Endothelial cell of umbilical vein (primary cell): ENCODE results near the gene GFPT1. TPM values are rescaled to one million over a fixed set of nuclear protein-coding genes. Genes with fewer than 3 reads are reported as not detected.

Source experiments
- BruUV-seq: library from RNA; stranded (reverse); fragments of 400-500 nt; replicated peaks from 2 replicates; lab custom pipeline; 2021; lab: Mats Ljungman, UMichigan
- CTCF ChIA-PET: fragments of 300-600, 350-600 bp; sonication (Branson Sonifier 250); formaldehyde crosslinking; loops from one replicate; lab custom pipeline; 2021; ENCODE audit warnings: antibody characterized with exemption, inconsistent platforms; lab: Charles Lee
- POLR2A ChIA-PET: fragments of 300-600, 350-600 bp; sonication (Branson Sonifier 250); formaldehyde crosslinking; loops from one replicate; lab custom pipeline; 2021; ENCODE audit warnings: antibody characterized with exemption, inconsistent platforms; lab: Charles Lee
- DNase-seq: peaks from one replicate; pipeline ENCODE4 v3.0.0-alpha.2; 2011; ENCODE audit warnings: low read depth, low spot score
- FAIRE-seq: peaks from 2 replicates; lab custom pipeline; 2011; peaks lifted over from hg19 to GRCh38; lab: Jason Lieb, UNC
- H2AFZ ChIP-seq: 2 replicates; pipeline ENCODE4 v1.6.0; 2012; ENCODE audit warnings: low read depth, low read length, control low read depth, inconsistent platforms
- H3K27ac ChIP-seq: 2 replicates; pipeline ENCODE4 v1.5.1; 2011; ENCODE audit warnings: low read depth, mild to moderate bottlenecking, control low read depth, low read length, moderate library complexity; ENCODE audit not compliant: insufficient read depth
- H3K27me3 ChIP-seq, 2 experiments: 2 replicates each; pipeline versions ENCODE4 v1.6.0 to v1.6.1; 2011; ENCODE audit warnings: low read length in 2 of 2, mixed read lengths in 1 of 2; ENCODE audit not compliant: control insufficient read depth in 2 of 2, insufficient read depth in 2 of 2
- H3K36me3 ChIP-seq, 2 experiments: 2 replicates in 1 of 2; 3 replicates in 1 of 2; pipeline ENCODE4 v1.5.1; 2011; ENCODE audit warnings: low read length in 2 of 2, mild to moderate bottlenecking in 1 of 2, moderate library complexity in 1 of 2; ENCODE audit not compliant: control insufficient read depth in 2 of 2, insufficient read depth in 2 of 2; ENCODE audit errors: extremely low read depth in 1 of 2
- H3K4me1 ChIP-seq: 3 replicates; pipeline ENCODE4 v1.5.1; 2011; ENCODE audit warnings: mild to moderate bottlenecking, low read length; ENCODE audit not compliant: control insufficient read depth, insufficient read depth; ENCODE audit errors: extremely low read depth
- H3K4me2 ChIP-seq: 2 replicates; pipeline ENCODE4 v1.6.1; 2011; ENCODE audit warnings: low read length, control low read depth, mixed read lengths; ENCODE audit not compliant: insufficient read depth
- H3K4me3 ChIP-seq, 3 experiments: fragments of 200-600 bp in 1 of 3; sonication (generic), shearing (Covaris generic) in 1 of 3; replicated peaks in 1 of 3; 2 replicates each; pipeline ENCODE4 v1.5.1; 2011 to 2016; ENCODE audit warnings: control low read depth in 3 of 3, low read length in 3 of 3, mild to moderate bottlenecking in 2 of 3, inconsistent platforms in 1 of 3, low read depth in 1 of 3, moderate library complexity in 1 of 3; ENCODE audit not compliant: insufficient read depth in 1 of 3
- H3K79me2 ChIP-seq: 2 replicates; pipeline ENCODE4 v1.6.0; 2012; ENCODE audit warnings: low read length, inconsistent platforms; ENCODE audit not compliant: control insufficient read depth, insufficient read depth
- H3K9ac ChIP-seq: replicated peaks from 2 replicates; pipeline ENCODE3; 2011; ENCODE audit warnings: low read length, control low read depth; ENCODE audit not compliant: insufficient read depth; ENCODE audit errors: extremely low read depth
- H3K9me1 ChIP-seq: replicated peaks from 3 replicates; pipeline ENCODE4 v1.6.0; 2011; ENCODE audit warnings: mild to moderate bottlenecking, low read length; ENCODE audit not compliant: control insufficient read depth, insufficient read depth; ENCODE audit errors: extremely low read depth
- H3K9me3 ChIP-seq: replicated peaks from 2 replicates; pipeline ENCODE4 v1.5.1; 2012; ENCODE audit warnings: low read length, inconsistent platforms; ENCODE audit not compliant: control insufficient read depth, insufficient read depth
- H4K20me1 ChIP-seq: replicated peaks from 2 replicates; pipeline ENCODE3; 2011; ENCODE audit warnings: mild to moderate bottlenecking, low read length; ENCODE audit not compliant: control insufficient read depth, insufficient read depth; ENCODE audit errors: extremely low read depth
- CTCF ChIP-seq, 2 donors: IDR thresholded peaks; 1 replicate in 1 of 2; 2 replicates in 1 of 2; pipeline ENCODE4 v1.5.1; 2011; ENCODE audit warnings: low read length in 2 of 2, mild to moderate bottlenecking in 2 of 2, moderate library complexity in 2 of 2, control low read depth in 1 of 2, inconsistent platforms in 1 of 2, low read depth in 1 of 2; ENCODE audit not compliant: insufficient read depth in 1 of 2; ENCODE audit errors: extremely low read depth in 1 of 2
- EZH2 ChIP-seq: IDR thresholded peaks from 2 replicates; pipeline ENCODE4 v1.6.1; 2012; ENCODE audit warnings: borderline replicate concordance, low read depth, mild to moderate bottlenecking, moderate library complexity, low read length, inconsistent platforms; ENCODE audit not compliant: severe bottlenecking
- FOS ChIP-seq: IDR thresholded peaks from 2 replicates; pipeline ENCODE4 v1.6.1; 2011; ENCODE audit warnings: mild to moderate bottlenecking, low read length, moderate library complexity, borderline replicate concordance; ENCODE audit not compliant: insufficient read depth
- GATA2 ChIP-seq: IDR thresholded peaks from 2 replicates; pipeline ENCODE4 v1.7.0; 2011; ENCODE audit warnings: low read depth, mild to moderate bottlenecking, moderate library complexity, mixed read lengths, low read length; ENCODE audit not compliant: insufficient read length, insufficient read depth
- JUN ChIP-seq: IDR thresholded peaks from 2 replicates; pipeline ENCODE4 v1.6.1; 2011; ENCODE audit warnings: borderline replicate concordance, low read depth; ENCODE audit not compliant: insufficient read length, insufficient read depth
- MYC ChIP-seq: IDR thresholded peaks from one replicate; pipeline ENCODE4 v1.6.1; 2011; ENCODE audit warnings: mild to moderate bottlenecking, low read depth, low read length
- POLR2A ChIP-seq: IDR thresholded peaks from 2 replicates; pipeline ENCODE4 v1.6.1; 2012; ENCODE audit warnings: low read depth, mild to moderate bottlenecking, control low read depth, low read length
- POLR2AphosphoS5 ChIP-seq: IDR thresholded peaks from 2 replicates; pipeline ENCODE4 v1.6.1; 2012; ENCODE audit warnings: low read depth, mild to moderate bottlenecking, control low read depth, low read length, moderate library complexity; ENCODE audit not compliant: insufficient read depth
- dilution Hi-C: fragments of 300-500 bp; cut with MboI; formaldehyde crosslinking; loops from one replicate; pipeline ENCODE4 v1.15.0; 2019; ENCODE audit warnings: low sequenced_read_pairs; ENCODE audit not compliant: extremely low pct_ligation_motif_present
- intact Hi-C: fragments of 100-400 bp; cut with micrococcal nuclease; formaldehyde crosslinking; loops from one replicate; pipeline ENCODE4 v1.10.0; 2022
- polyA plus RNA-seq, 4 experiments: library from polyadenylated mRNA; depleted of rRNA in 3 of 4; stranded (reverse) in 3 of 4; unstranded in 1 of 4; fragments of >200 nt; gene quantifications; 2 replicates each; pipeline versions ENCODE4 v1.2.1 to v1.2.3, GENCODE V29; 2011 to 2012; ENCODE audit warnings: missing spikeins in 1 of 4
- total RNA-seq: library from RNA; stranded (reverse); gene quantifications from 2 replicates; pipeline ENCODE4 v1.2.3, GENCODE V29; 2021
- TF ChIP-seq, protein P1 (sequence below): IDR thresholded peaks from 2 replicates; pipeline ENCODE4 v1.6.1; 2011; ENCODE audit not compliant: insufficient read depth, insufficient read length

Gene GFPT1
- total and polyA plus RNA-seq, 2 donors (not counting 3 experiments of a cell fraction or from before 2014, with no cell fraction given), result 8.8 to 38.7 TPM

- BruUV-seq, result no TSS peak
- Histone ChIP-seq H3K36me3 (peaks cover 4 to 6% of the 10 kb centered on the region in 2 experiments), H3K9me3 (no peaks in the 10 kb centered on the region), H2AFZ (no peak overlapping the region), H3K4me3 (no peak overlapping the region), H3K9ac (no peak overlapping the region), H4K20me1 (no peaks in the 10 kb centered on the region), H3K27me3 (no peaks in the 10 kb centered on the region), H3K27ac (no peak overlapping the region), H3K4me1 (no peaks in the 10 kb centered on the region), H3K4me2 (no peak overlapping the region), H3K79me2 (no peaks in the 10 kb centered on the region), H3K9me1 (no peaks in the 10 kb centered on the region)
- ChIA-PET POLR2A (no interaction called here), CTCF (no interaction called here)
- TF ChIP-seq POLR2A (no peak), EZH2 (no peak), CTCF (IDR thresholded peaks at IDR 0.05; ENCODE audit: extremely low read depth in 1 of 2, insufficient read depth in 1 of 2, low read depth in 1 of 2, low read length in 2 of 2) (no peak), GATA2 (no peak), MYC (no peak), POLR2AphosphoS5 (no peak), JUN (no peak), FOS (no peak)
- TF ChIP-seq, protein P1, sequence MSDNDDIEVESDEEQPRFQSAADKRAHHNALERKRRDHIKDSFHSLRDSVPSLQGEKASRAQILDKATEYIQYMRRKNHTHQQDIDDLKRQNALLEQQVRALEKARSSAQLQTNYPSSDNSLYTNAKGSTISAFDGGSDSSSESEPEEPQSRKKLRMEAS, result no peak
- intact Hi-C loops, result no loop called here
- DNase-seq, result no peak
- dilution Hi-C loops, result no loop called here
- no peak for FAIRE-seq
Observed at GRCh38 chr2:69397234-69397633, 10.2 kb upstream of the GFPT1 start.
